T-helper 1 cell treated with Interleukin-12 subunit alpha and Interleukin-12 subunit beta and Interleukin-4 antibody, amounts not matched to agents 30 μg/mL and 1 μg/mL, for 36 hours (primary cell): ENCODE results near the gene RETSAT.
"Not testable (repeated sequence)": the region's sequence is repeated elsewhere in the genome, so short reads cannot be mapped to it uniquely, and the experiment has no call there.

Experiments used
- H3K27ac Mint-ChIP-seq: one replicate; pipeline ENCODE4 v1.8.0; 2021; ENCODE audit warnings: mild to moderate bottlenecking, mixed read lengths
- H3K27me3 Mint-ChIP-seq: one replicate; pipeline ENCODE4 v1.8.0; 2021; ENCODE audit warnings: low read depth, mixed read lengths
- H3K36me3 Mint-ChIP-seq: one replicate; pipeline ENCODE4 v1.8.0; 2021; ENCODE audit warnings: low read depth, mixed read lengths
- H3K4me1 Mint-ChIP-seq: one replicate; pipeline ENCODE4 v1.8.0; 2021; ENCODE audit warnings: low read depth, mixed read lengths
- H3K4me3 Mint-ChIP-seq: one replicate; pipeline ENCODE4 v1.8.0; 2021; ENCODE audit warnings: mild to moderate bottlenecking, moderate library complexity, mixed read lengths
- H3K9me3 Mint-ChIP-seq: one replicate; pipeline ENCODE4 v1.8.0; 2021; ENCODE audit warnings: mixed read lengths

Gene RETSAT

GRCh38 chr2:85330839-85331636, 23.3 kb downstream of the RETSAT start:
- Mint-ChIP-seq H3K27me3 (no peaks in the 10 kb centered on the region), H3K36me3 (peaks cover 19% of the 10 kb centered on the region), H3K9me3 (no peaks in the 10 kb centered on the region), H3K4me1 (peaks cover 16% of the 10 kb centered on the region), H3K4me3 (no peak overlapping the region), H3K27ac (no peak overlapping the region)

GRCh38 chr2:85329701-85330100, 24.6 kb downstream of the RETSAT start:
- Mint-ChIP-seq H3K36me3 (peaks cover 33% of the 10 kb centered on the region), H3K4me1 (peaks cover 27% of the 10 kb centered on the region)
- H3K4me3 Mint-ChIP-seq, H3K27ac Mint-ChIP-seq, H3K27me3 Mint-ChIP-seq, H3K9me3 Mint-ChIP-seq: not testable (repeated sequence)

- Mint-ChIP-seq H3K4me1 (peaks cover 29% of the 10 kb centered on the region), H3K4me3 (no peak overlapping the region), H3K27ac (peak overlapping the region; percentile 45), H3K27me3 (no peaks in the 10 kb centered on the region), H3K9me3 (no peaks in the 10 kb centered on the region), H3K36me3 (peaks cover 36% of the 10 kb centered on the region)
These were observed 25.1 kb downstream of the RETSAT start for GRCh38 chr2:85329181-85329651.

GRCh38 chr2:85327822-85328617, 26.3 kb downstream of the RETSAT start, which contains the start of gene TGOLN2:
Gene TGOLN2 (minus strand): TSS chr2:85327989. CDS start chr2:85327962, 27 bp downstream.
- Mint-ChIP-seq H3K36me3 (peaks cover 46% of the 10 kb centered on the region), H3K9me3 (no peaks in the 10 kb centered on the region), H3K27ac (peak within 1 kb of the TSS; percentile 99), H3K27me3 (no peaks in the 10 kb centered on the region), H3K4me1 (peaks cover 35% of the 10 kb centered on the region), H3K4me3 (peak within 1 kb of the TSS; percentile 96)

- H3K9me3 Mint-ChIP-seq: no peaks in the 10 kb centered on the region
- H3K27me3 Mint-ChIP-seq: no peaks in the 10 kb centered on the region
- H3K4me1 Mint-ChIP-seq: peaks cover 41% of the 10 kb centered on the region
- H3K36me3 Mint-ChIP-seq: peaks cover 53% of the 10 kb centered on the region
- H3K4me3 Mint-ChIP-seq: peak overlapping the region; percentile 96
- H3K27ac Mint-ChIP-seq: peak overlapping the region; percentile 99
These were observed 27.0 kb downstream of the RETSAT start for GRCh38 chr2:85327160-85327821.

- Mint-ChIP-seq H3K9me3 (no peaks in the 10 kb centered on the region), H3K27me3 (no peaks in the 10 kb centered on the region), H3K4me1 (peaks cover 45% of the 10 kb centered on the region), H3K36me3 (peaks cover 60% of the 10 kb centered on the region), H3K4me3 (peak overlapping the region; percentile 96), H3K27ac (peak overlapping the region; percentile 99)
These were observed 27.7 kb downstream of the RETSAT start for GRCh38 chr2:85326406-85327159.

GRCh38 chr2:85325466-85325811, 28.9 kb downstream of the RETSAT start:
- Mint-ChIP-seq H3K9me3 (no peaks in the 10 kb centered on the region), H3K27me3 (no peaks in the 10 kb centered on the region), H3K36me3 (peaks cover 70% of the 10 kb centered on the region), H3K4me3 (peak overlapping the region; percentile 96), H3K27ac (peak overlapping the region; percentile 63), H3K4me1 (peaks cover 52% of the 10 kb centered on the region)

GRCh38 chr2:85324639-85325465, 29.5 kb downstream of the RETSAT start:
- peak overlapping the region; percentile 56 for H3K27ac Mint-ChIP-seq
- no peaks in the 10 kb centered on the region for H3K9me3 Mint-ChIP-seq
- peak overlapping the region; percentile 96 for H3K4me3 Mint-ChIP-seq
- peaks cover 76% of the 10 kb centered on the region for H3K36me3 Mint-ChIP-seq
- H3K27me3 Mint-ChIP-seq: no peaks in the 10 kb centered on the region
- peaks cover 58% of the 10 kb centered on the region for H3K4me1 Mint-ChIP-seq

- H3K27ac Mint-ChIP-seq: peak overlapping the region; percentile 50
- H3K27me3 Mint-ChIP-seq, H3K9me3 Mint-ChIP-seq: not testable (repeated sequence)
- peak overlapping the region; percentile 96 for H3K4me3 Mint-ChIP-seq
- peaks cover 80% of the 10 kb centered on the region for H3K36me3 Mint-ChIP-seq
- H3K4me1 Mint-ChIP-seq: peaks cover 58% of the 10 kb centered on the region
These were observed 30.4 kb downstream of the RETSAT start for GRCh38 chr2:85323988-85324367.

GRCh38 chr2:85323351-85323987, 30.9 kb downstream of the RETSAT start:
- no peaks in the 10 kb centered on the region for H3K9me3 Mint-ChIP-seq
- no peaks in the 10 kb centered on the region for H3K27me3 Mint-ChIP-seq
- H3K27ac Mint-ChIP-seq: peak overlapping the region; percentile 50
- H3K36me3 Mint-ChIP-seq: peaks cover 85% of the 10 kb centered on the region
- H3K4me1 Mint-ChIP-seq: peaks cover 60% of the 10 kb centered on the region
- peak overlapping the region; percentile 96 for H3K4me3 Mint-ChIP-seq

- Mint-ChIP-seq H3K27me3 (no peaks in the 10 kb centered on the region), H3K27ac (peak overlapping the region; percentile 8), H3K9me3 (no peaks in the 10 kb centered on the region), H3K36me3 (peaks cover 76% of the 10 kb centered on the region), H3K4me1 (peaks cover 54% of the 10 kb centered on the region), H3K4me3 (peak overlapping the region; percentile 10)
These were observed 34.5 kb downstream of the RETSAT start for GRCh38 chr2:85319796-85320195.

- peaks cover 47% of the 10 kb centered on the region for H3K4me1 Mint-ChIP-seq
- H3K27ac Mint-ChIP-seq: peak overlapping the region; percentile 83
- H3K4me3 Mint-ChIP-seq: no peak overlapping the region
- no peaks in the 10 kb centered on the region for H3K27me3 Mint-ChIP-seq
- H3K36me3 Mint-ChIP-seq: peaks cover 72% of the 10 kb centered on the region
- no peaks in the 10 kb centered on the region for H3K9me3 Mint-ChIP-seq
These were observed 35.9 kb downstream of the RETSAT start for GRCh38 chr2:85318222-85319074.
